ENCODE data around the gene RNF14. TPM values are rescaled to one million over a fixed set of nuclear protein-coding genes. Genes with fewer than 3 reads are reported as not detected.
"Not testable (repeated sequence)": the region's sequence is repeated elsewhere in the genome, so short reads cannot be mapped to it uniquely, and the experiment has no call there.

The RNF14 gene
- total and polyA plus RNA-seq, 7 donors: 30.7 to 70.1 (median 43.2) TPM

GRCh38 chr5:142024771-142025304, 55.9 kb downstream of the RNF14 start:
- H3K9me3 ChIP-seq: no peaks in the 10 kb centered on the region
- H3K27ac ChIP-seq: peak overlapping the region; percentile 78 to 90 (median 85)
- TF ChIP-seq POLR2A (IDR thresholded peaks at IDR 0.05): peak; percentile 23 to 32
- no peak for TF ChIP-seq EP300 (IDR thresholded peaks at IDR 0.05)
- peak in 2 of 4 donors; percentile 43 to 75 for TF ChIP-seq POLR2AphosphoS5 (IDR thresholded peaks at IDR 0.05)
- WGBS, 2 donors: 0 to 1% methylated on average over 26 of the region's 26 CpGs
- peak; percentile 94 for DNase-seq
- intact Hi-C loops (cut with DNase I): no loop called here
- H3K4me3 ChIP-seq: peak overlapping the region; percentile 34 to 53 (median 44)
- H3K4me1 ChIP-seq: peaks cover 0 to 5% (median 2%) of the 10 kb centered on the region in 4 donors
- no peaks in the 10 kb centered on the region for H3K27me3 ChIP-seq
- no peaks in the 10 kb centered on the region for H3K36me3 ChIP-seq

GRCh38 chr5:142025637-142026036, 56.7 kb downstream of the RNF14 start:
- Histone ChIP-seq H3K36me3 (no peaks in the 10 kb centered on the region), H3K4me3 (peak overlapping the region in 2 of 4 donors; percentile 50 to 53), H3K27me3 (no peaks in the 10 kb centered on the region), H3K4me1 (peaks cover 0 to 5% (median 2%) of the 10 kb centered on the region in 4 donors), H3K9me3 (no peaks in the 10 kb centered on the region), H3K27ac (peak overlapping the region; percentile 78 to 90 (median 85))
- TF ChIP-seq POLR2A (IDR thresholded peaks at IDR 0.05) (no peak), EP300 (IDR thresholded peaks at IDR 0.05) (no peak), CTCF (IDR thresholded peaks at IDR 0.05) (no peak), POLR2AphosphoS5 (IDR thresholded peaks at IDR 0.05) (no peak)
- WGBS, 2 donors: 77 to 81% methylated on average over 8 of the region's 8 CpGs
- intact Hi-C loops (cut with DNase I): no loop called here
- DNase-seq: no peak

- Histone ChIP-seq H3K27ac (no peak overlapping the region), H3K9me3 (no peaks in the 10 kb centered on the region), H3K36me3 (no peaks in the 10 kb centered on the region), H3K4me3 (no peak overlapping the region), H3K4me1 (no peaks in the 10 kb centered on the region), H3K27me3 (no peaks in the 10 kb centered on the region)
- 89 to 90% methylated on average over 2 of the region's 2 CpGs for WGBS, 2 donors
- intact Hi-C loops (cut with DNase I): no loop called here
- TF ChIP-seq EP300 (IDR thresholded peaks at IDR 0.05) (no peak), CTCF (IDR thresholded peaks at IDR 0.05) (no peak), POLR2AphosphoS5 (IDR thresholded peaks at IDR 0.05) (no peak), POLR2A (IDR thresholded peaks at IDR 0.05) (no peak)
- DNase-seq: no peak
These were observed 63.2 kb downstream of the RNF14 start for GRCh38 chr5:142032150-142032549.

- Histone ChIP-seq H3K4me3 (no peak overlapping the region), H3K9me3 (no peaks in the 10 kb centered on the region), H3K36me3 (no peaks in the 10 kb centered on the region), H3K27me3 (no peaks in the 10 kb centered on the region), H3K4me1 (no peaks in the 10 kb centered on the region), H3K27ac (no peak overlapping the region)
- WGBS, 2 donors: 75 to 78% methylated on average over 19 of the region's 19 CpGs
- no peak for DNase-seq
- TF ChIP-seq CTCF (IDR thresholded peaks at IDR 0.05) (no peak), EP300 (IDR thresholded peaks at IDR 0.05) (no peak), POLR2AphosphoS5 (IDR thresholded peaks at IDR 0.05) (no peak), POLR2A (IDR thresholded peaks at IDR 0.05) (no peak)
- intact Hi-C loops (cut with DNase I): no loop called here
These were observed 64.1 kb downstream of the RNF14 start for GRCh38 chr5:142032747-142033631.

GRCh38 chr5:142033632-142034567, 65.0 kb downstream of the RNF14 start:
- intact Hi-C loops (cut with DNase I); H3K9me3 ChIP-seq; H3K4me3 ChIP-seq; H3K36me3 ChIP-seq; H3K27ac ChIP-seq; DNase-seq; H3K27me3 ChIP-seq; H3K4me1 ChIP-seq: not testable (repeated sequence)
- WGBS, 2 donors: 91 to 93% methylated on average over 15 of the region's 15 CpGs
